ENCODE data around the gene HSD17B13.

HSD17B13 gene

GRCh38 chr4:87274803-87275202 lies 47.9 kb downstream of the HSD17B13 start:
- DNase-seq (no peak), ATAC-seq (ENCODE audit: insufficient read depth, low read depth) (no peak)
- Histone ChIP-seq H3K27ac (ENCODE audit: low read length) (no peak overlapping the region), H3K27me3 (ENCODE audit: insufficient read depth, low read length, poor library complexity) (peaks cover 10% of the 10 kb centered on the region), H3K9me3 (ENCODE audit: insufficient read depth, low read length, severe bottlenecking) (no peaks in the 10 kb centered on the region), H4K20me1 (ENCODE audit: insufficient read depth, low read length) (no peaks in the 10 kb centered on the region), H3K36me3 (ENCODE audit: insufficient read depth, low read length) (no peaks in the 10 kb centered on the region), H3K4me3 (ENCODE audit: low read depth in 1 of 2, low read length in 2 of 2) (no peak overlapping the region), H3K4me2 (ENCODE audit: insufficient read depth, low read length) (no peak overlapping the region), H3K79me2 (ENCODE audit: insufficient read depth, low read length) (no peaks in the 10 kb centered on the region), H3K4me1 (ENCODE audit: insufficient read depth, low read length) (no peaks in the 10 kb centered on the region), H3K9ac (ENCODE audit: low read depth, low read length) (no peak overlapping the region), H2AFZ (ENCODE audit: low read depth, low read length) (no peak overlapping the region)
- no peak for TF ChIP-seq CTCF (IDR thresholded peaks at IDR 0.05; ENCODE audit: borderline replicate concordance, extremely low read depth, low read length, poor library complexity, severe bottlenecking)
- TF ChIP-seq EZH2 (IDR thresholded peaks at IDR 0.05; ENCODE audit: borderline replicate concordance, low read depth, low read length, severe bottlenecking), result no peak

DNA sequence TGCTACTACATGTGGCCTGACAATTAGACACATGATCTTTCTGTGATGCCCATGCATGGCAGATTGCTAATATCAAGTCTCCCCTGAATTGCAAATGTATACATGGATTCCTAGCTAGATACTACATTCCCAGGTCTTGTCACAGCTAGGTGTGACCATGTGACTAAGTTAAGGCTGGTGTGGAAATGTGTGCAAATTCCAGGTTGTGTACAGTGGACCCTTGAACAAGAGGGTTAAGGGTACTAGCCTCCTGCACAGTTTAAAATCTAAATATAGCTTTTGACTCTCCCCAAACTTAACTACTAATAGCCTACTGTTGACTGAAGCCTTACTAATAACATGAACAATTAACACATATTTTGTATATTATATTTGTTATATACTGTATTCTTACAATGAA lies 48.4 kb downstream of the HSD17B13 start:
- ATAC-seq (ENCODE audit: insufficient read depth, low read depth), result no peak
- Histone ChIP-seq H3K4me3 (ENCODE audit: low read depth in 1 of 2, low read length in 2 of 2) (no peak overlapping the region), H4K20me1 (ENCODE audit: insufficient read depth, low read length) (no peaks in the 10 kb centered on the region), H3K36me3 (ENCODE audit: insufficient read depth, low read length) (no peaks in the 10 kb centered on the region), H3K27ac (ENCODE audit: low read length) (no peak overlapping the region), H3K4me2 (ENCODE audit: insufficient read depth, low read length) (no peak overlapping the region), H3K9me3 (ENCODE audit: insufficient read depth, low read length, severe bottlenecking) (no peaks in the 10 kb centered on the region), H3K79me2 (ENCODE audit: insufficient read depth, low read length) (no peaks in the 10 kb centered on the region), H3K27me3 (ENCODE audit: insufficient read depth, low read length, poor library complexity) (peaks cover 10% of the 10 kb centered on the region), H3K9ac (ENCODE audit: low read depth, low read length) (no peak overlapping the region), H3K4me1 (ENCODE audit: insufficient read depth, low read length) (no peaks in the 10 kb centered on the region), H2AFZ (ENCODE audit: low read depth, low read length) (no peak overlapping the region)
- DNase-seq, result no peak
- no peak for TF ChIP-seq EZH2 (IDR thresholded peaks at IDR 0.05; ENCODE audit: borderline replicate concordance, low read depth, low read length, severe bottlenecking)
- TF ChIP-seq CTCF (IDR thresholded peaks at IDR 0.05; ENCODE audit: borderline replicate concordance, extremely low read depth, low read length, poor library complexity, severe bottlenecking), result no peak

- H3K79me2 ChIP-seq (ENCODE audit: insufficient read depth, low read length), result no peaks in the 10 kb centered on the region
- H3K9ac ChIP-seq (ENCODE audit: low read depth, low read length), result no peak overlapping the region
- TF ChIP-seq EZH2 (IDR thresholded peaks at IDR 0.05; ENCODE audit: borderline replicate concordance, low read depth, low read length, severe bottlenecking), result no peak
- TF ChIP-seq CTCF (IDR thresholded peaks at IDR 0.05; ENCODE audit: borderline replicate concordance, extremely low read depth, low read length, poor library complexity, severe bottlenecking), result no peak
- no peaks in the 10 kb centered on the region for H4K20me1 ChIP-seq (ENCODE audit: insufficient read depth, low read length)
- no peak overlapping the region for H3K27ac ChIP-seq (ENCODE audit: low read length)
- H3K4me2 ChIP-seq (ENCODE audit: insufficient read depth, low read length), result no peak overlapping the region
- no peak overlapping the region for H2AFZ ChIP-seq (ENCODE audit: low read depth, low read length)
- no peak for ATAC-seq (ENCODE audit: insufficient read depth, low read depth)
- DNase-seq, result no peak
- no peaks in the 10 kb centered on the region for H3K9me3 ChIP-seq (ENCODE audit: insufficient read depth, low read length, severe bottlenecking)
- H3K27me3 ChIP-seq (ENCODE audit: insufficient read depth, low read length, poor library complexity), result peaks cover 14% of the 10 kb centered on the region
- no peak overlapping the region for H3K4me3 ChIP-seq (ENCODE audit: low read depth in 1 of 2, low read length in 2 of 2)
- H3K36me3 ChIP-seq (ENCODE audit: insufficient read depth, low read length), result no peaks in the 10 kb centered on the region
- H3K4me1 ChIP-seq (ENCODE audit: insufficient read depth, low read length), result no peaks in the 10 kb centered on the region
These were observed 51.9 kb downstream of the HSD17B13 start for GRCh38 chr4:87270825-87271224.

DNA sequence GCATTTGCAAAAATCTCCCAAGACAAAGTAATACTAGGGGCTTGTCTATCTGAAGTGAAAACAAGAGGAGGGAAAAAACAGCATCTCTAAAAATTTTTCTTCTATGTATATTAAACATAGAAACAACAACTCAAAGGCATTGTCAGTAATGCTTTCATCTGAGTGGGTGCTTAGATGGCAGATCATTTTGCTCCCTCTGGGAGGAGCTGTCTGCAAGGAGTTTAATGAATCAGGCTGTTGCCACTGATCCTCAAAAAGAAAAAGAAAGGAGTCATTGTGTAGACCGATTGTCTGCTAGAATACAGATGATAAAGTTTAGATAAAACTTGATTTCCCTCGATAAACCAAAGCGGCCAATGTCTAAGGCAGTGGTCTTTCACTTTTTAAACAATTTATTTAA lies 52.5 kb downstream of the HSD17B13 start:
- Histone ChIP-seq H3K27me3 (ENCODE audit: insufficient read depth, low read length, poor library complexity) (peaks cover 14% of the 10 kb centered on the region), H2AFZ (ENCODE audit: low read depth, low read length) (no peak overlapping the region), H3K4me3 (ENCODE audit: low read depth in 1 of 2, low read length in 2 of 2) (no peak overlapping the region), H3K9me3 (ENCODE audit: insufficient read depth, low read length, severe bottlenecking) (no peaks in the 10 kb centered on the region), H3K9ac (ENCODE audit: low read depth, low read length) (no peak overlapping the region), H3K79me2 (ENCODE audit: insufficient read depth, low read length) (no peaks in the 10 kb centered on the region), H3K36me3 (ENCODE audit: insufficient read depth, low read length) (no peaks in the 10 kb centered on the region), H3K4me1 (ENCODE audit: insufficient read depth, low read length) (no peaks in the 10 kb centered on the region), H4K20me1 (ENCODE audit: insufficient read depth, low read length) (no peaks in the 10 kb centered on the region), H3K4me2 (ENCODE audit: insufficient read depth, low read length) (no peak overlapping the region), H3K27ac (ENCODE audit: low read length) (no peak overlapping the region)
- TF ChIP-seq CTCF (IDR thresholded peaks at IDR 0.05; ENCODE audit: borderline replicate concordance, extremely low read depth, low read length, poor library complexity, severe bottlenecking) (peak; percentile 61), EZH2 (IDR thresholded peaks at IDR 0.05; ENCODE audit: borderline replicate concordance, low read depth, low read length, severe bottlenecking) (no peak)
- ATAC-seq (ENCODE audit: insufficient read depth, low read depth) (peak; percentile 71; the same call in 2 of the 3 replicates), DNase-seq (peak; percentile 9)
